ENCODE results near the gene CCDC121.

The CCDC121 gene

DNA sequence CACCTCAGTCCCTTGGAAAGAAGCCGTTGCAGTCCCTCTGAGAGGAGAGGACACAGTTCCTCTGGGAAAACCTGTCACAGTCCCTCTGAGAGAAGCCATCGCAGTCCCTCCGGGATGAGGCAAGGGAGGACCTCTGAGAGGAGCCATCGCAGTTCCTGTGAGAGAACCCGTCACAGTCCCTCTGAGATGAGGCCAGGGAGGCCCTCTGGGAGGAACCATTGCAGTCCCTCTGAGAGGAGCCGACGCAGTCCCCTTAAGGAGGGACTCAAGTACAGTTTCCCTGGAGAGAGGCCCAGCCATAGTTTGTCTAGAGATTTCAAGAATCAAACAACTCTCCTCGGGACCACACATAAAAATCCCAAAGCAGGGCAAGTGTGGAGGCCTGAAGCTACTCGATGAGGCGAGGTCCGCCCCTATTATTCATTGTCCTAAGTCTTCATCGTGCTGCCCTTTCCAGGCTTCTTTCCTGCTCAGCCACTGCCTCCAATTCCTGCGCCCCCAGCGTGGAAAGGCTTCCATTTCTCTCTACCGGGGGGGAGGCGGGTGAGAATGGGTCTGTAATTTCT is 46.6 kb downstream of the CCDC121 start:
- DNase-seq (ENCODE audit: low read depth, low spot score): no peak

- no peak for DNase-seq (ENCODE audit: low read depth, low spot score)
Observed at GRCh38 chr2:27581417-27582128, 47.2 kb downstream of the CCDC121 start.
